ENCODE data around the gene SOD2.

Gene SOD2

DNA sequence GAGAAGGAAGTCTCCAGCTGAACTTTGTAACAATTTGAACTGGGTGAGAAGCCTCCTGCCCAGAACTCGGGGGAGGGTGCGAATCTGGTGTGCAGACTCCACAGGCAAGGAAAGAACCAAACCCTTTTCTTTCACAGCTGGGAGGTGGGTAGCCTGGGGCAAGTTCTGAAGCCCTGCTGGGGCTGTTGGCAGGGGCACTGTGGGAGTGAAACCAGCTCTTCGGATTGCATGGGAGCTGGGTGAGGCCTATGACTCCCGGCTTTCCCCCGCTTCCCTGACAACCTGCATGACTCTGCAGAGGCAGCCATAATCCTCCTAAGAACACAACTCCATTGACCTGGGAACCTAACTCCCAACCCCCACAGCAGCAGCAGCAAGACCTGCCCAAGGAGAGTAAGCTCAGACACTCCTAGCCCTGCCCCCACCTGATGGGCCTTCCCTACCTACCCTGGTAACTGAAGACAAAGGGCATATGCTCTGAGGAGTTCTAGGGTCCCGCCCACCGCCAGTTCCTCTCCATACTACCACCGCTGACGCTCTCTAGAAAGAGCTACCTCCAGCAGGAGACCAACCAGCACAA, 37.5 kb downstream of the SOD2 start:
- H3K27ac ChIP-seq = no peak overlapping the region
- TF ChIP-seq, protein P1, sequence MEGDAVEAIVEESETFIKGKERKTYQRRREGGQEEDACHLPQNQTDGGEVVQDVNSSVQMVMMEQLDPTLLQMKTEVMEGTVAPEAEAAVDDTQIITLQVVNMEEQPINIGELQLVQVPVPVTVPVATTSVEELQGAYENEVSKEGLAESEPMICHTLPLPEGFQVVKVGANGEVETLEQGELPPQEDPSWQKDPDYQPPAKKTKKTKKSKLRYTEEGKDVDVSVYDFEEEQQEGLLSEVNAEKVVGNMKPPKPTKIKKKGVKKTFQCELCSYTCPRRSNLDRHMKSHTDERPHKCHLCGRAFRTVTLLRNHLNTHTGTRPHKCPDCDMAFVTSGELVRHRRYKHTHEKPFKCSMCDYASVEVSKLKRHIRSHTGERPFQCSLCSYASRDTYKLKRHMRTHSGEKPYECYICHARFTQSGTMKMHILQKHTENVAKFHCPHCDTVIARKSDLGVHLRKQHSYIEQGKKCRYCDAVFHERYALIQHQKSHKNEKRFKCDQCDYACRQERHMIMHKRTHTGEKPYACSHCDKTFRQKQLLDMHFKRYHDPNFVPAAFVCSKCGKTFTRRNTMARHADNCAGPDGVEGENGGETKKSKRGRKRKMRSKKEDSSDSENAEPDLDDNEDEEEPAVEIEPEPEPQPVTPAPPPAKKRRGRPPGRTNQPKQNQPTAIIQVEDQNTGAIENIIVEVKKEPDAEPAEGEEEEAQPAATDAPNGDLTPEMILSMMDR (conservative IDR thresholded peaks at IDR 0.05) = no peak

DNA sequence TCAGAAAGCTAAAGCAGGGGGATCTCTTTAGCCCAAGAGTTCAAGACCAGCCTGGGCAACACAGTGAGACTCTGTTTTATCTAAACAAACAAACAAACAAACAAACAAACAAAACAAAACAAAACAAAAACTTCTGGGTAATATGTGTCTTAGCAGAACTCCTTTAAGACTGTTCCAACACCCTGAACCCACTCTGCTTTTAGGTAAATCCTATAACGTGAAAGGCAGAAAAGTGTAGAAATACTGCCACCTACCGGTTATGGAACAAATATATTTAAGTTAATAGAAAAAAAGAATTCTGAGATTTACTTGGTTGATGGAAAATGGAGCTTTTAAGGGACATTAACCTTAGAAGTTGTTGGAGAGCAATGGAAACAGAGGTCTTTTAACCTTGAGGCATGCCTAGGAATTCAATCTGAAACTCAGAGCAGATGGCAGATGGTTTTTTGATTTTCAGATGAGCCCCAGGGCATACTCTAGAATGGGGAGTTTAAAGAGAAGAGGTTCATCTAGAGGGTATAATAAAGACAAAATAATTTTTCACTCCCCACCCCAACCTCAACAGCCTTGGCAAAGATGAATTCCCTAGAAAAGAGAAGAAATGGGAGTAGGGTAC, 38.5 kb downstream of the SOD2 start:
- TF ChIP-seq, protein P1 (conservative IDR thresholded peaks at IDR 0.05) = peak; percentile 70
- H3K27ac ChIP-seq = no peak overlapping the region

DNA sequence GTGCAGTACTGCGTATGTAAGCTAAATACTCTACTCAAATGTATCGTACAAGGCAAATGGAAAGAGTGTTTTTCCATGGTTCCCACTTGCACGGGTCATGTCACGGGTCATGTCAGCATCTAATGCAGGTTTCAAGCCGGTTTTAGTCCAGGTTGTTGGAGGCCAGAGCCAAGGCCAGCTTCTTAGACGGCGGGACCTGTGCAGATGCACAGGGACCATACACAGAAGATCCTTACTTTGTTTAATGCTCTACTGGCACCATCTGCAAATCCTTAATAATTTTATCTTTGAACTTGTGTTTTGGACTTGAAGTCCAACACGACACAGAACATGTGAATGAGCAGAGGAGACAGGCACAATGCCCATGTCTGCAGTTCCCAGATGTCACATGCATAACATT, 42.7 kb downstream of the SOD2 start:
- no peak overlapping the region for H3K27ac ChIP-seq
- TF ChIP-seq, protein P1 (conservative IDR thresholded peaks at IDR 0.05) = no peak

DNA sequence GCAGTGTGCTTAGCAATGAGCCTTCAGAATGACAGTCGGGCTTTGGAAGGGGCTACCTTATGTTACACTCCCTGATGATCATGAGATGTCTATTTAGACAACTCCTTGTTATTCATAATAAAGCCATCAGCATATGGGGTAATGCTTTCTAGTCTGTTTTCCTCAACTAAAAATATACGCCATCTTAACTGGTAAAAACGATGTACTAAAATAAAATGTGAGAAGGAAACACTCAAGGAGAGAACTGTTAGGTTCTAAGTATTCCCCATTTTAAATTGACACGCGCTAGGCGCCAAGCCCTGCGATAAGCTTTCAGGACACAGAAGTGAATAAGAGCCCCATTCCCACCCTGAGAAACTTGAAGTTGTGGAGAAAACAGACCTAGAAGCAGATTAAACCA, 43.6 kb downstream of the SOD2 start:
- TF ChIP-seq, protein P1 (conservative IDR thresholded peaks at IDR 0.05) = no peak
- H3K27ac ChIP-seq = no peak overlapping the region

DNA sequence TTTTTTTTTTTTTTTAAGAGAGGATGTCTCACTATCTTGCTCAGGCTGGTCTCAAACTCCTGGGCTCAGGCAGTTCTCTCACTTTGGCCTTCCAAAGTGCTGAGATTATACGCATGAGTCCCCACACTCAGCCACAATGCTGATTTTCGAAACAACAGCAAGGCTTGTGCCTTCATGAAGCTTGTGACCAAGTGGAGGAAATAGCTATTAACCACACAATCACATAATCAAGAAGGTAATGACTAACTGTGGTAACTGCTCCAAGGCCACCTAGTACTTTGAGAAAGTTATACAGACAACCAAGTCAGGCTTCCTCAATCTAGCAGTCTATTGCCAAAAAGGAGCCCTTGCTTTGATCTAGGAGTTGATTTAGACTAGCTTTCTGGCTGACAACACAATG, 46.3 kb downstream of the SOD2 start:
- H3K27ac ChIP-seq = no peak overlapping the region
- TF ChIP-seq, protein P1 (conservative IDR thresholded peaks at IDR 0.05) = no peak

DNA sequence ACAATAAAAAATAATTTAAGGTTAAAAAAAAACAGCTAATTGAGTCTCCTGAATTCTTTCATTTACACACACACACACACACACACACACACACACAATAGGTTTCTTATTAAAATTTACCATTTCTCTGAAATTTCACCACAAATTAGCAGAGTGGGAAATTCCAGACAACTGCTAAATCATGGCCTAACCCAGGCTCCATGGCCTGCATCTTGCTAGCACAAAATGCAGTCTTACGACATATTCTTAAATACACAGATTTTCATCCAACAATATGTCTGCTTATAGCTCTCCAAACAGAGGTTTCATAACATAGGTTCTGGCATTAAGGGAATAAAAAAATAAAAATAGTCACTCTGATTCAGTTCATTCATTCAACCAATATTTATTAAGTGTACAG, 46.9 kb downstream of the SOD2 start:
- TF ChIP-seq, protein P1 (conservative IDR thresholded peaks at IDR 0.05) = no peak
- H3K27ac ChIP-seq = no peak overlapping the region

DNA sequence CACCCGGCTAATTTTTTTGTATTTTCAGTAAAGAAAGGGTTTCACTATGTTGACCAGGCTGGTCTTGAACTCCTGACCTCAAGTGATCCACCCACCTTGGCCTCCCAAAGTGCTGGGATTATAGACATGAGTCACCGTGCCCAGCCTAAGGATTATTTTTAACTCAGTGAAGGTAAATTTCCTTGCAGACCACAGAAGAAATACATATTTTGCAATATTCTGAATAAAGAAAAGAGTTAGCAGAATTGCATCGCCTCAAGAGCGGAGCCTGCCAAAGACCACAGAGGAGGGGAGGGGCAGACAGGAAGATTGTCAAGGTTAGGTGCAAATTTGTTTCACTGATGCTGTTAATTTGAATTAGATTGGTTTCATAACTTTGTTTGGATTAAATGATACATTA, 47.4 kb downstream of the SOD2 start:
- TF ChIP-seq, protein P1 (conservative IDR thresholded peaks at IDR 0.05) = no peak

More for the DNA sequence above, 47.4 kb downstream of the SOD2 start:
- no peak overlapping the region for H3K27ac ChIP-seq

Data from VCaP (cell line).